K562 (cell line): ENCODE data around the gene SGK1. TPM values are rescaled to one million over a fixed set of nuclear protein-coding genes. Genes with fewer than 3 reads are reported as not detected.
A peak's percentile ranks its signal among the peaks of the same experiment; 100 is the strongest.

ENCODE experiments used
- ATF7 ChIP-seq: fragments of 450-650 bp; IDR thresholded peaks from 2 replicates; pipeline ENCODE4 v1.7.1; 2014; ENCODE audit warnings: mild to moderate bottlenecking, moderate library complexity
- C11orf30 ChIP-seq: fragments of 450-650 bp; IDR thresholded peaks from 2 replicates; pipeline ENCODE4 v1.6.1; 2016; ENCODE audit warnings: low read depth, mild to moderate bottlenecking
- CAMTA2 ChIP-seq: fragments of 250-450 bp; sonication (Bioruptor Pico); conservative IDR thresholded peaks from 2 replicates; pipeline ENCODE4 v1.5.1; 2022
- EWSR1 ChIP-seq: fragments of 450-650 bp; IDR thresholded peaks from 2 replicates; pipeline ENCODE4 v1.6.1; 2018; ENCODE audit warnings: borderline replicate concordance, mild to moderate bottlenecking, low read depth, moderate library complexity; ENCODE audit not compliant: partially characterized antibody
- FOS ChIP-seq: IDR thresholded peaks from 3 replicates; pipeline ENCODE4 v1.6.1; 2011; ENCODE audit not compliant: insufficient read length; ENCODE audit errors: extremely low read depth
- FOXK2 ChIP-seq, 2 experiments: fragments of 450-650 bp; IDR thresholded peaks in 1 of 2; conservative IDR thresholded peaks in 1 of 2; 2 replicates each; pipeline ENCODE4 v1.6.1; 2016; ENCODE audit warnings: low read depth in 2 of 2, mild to moderate bottlenecking in 1 of 2
- KDM4B ChIP-seq, 2 experiments: fragments of 450-650 bp in 1 of 2; sonication (generic) in 1 of 2; IDR thresholded peaks; 2 replicates each; pipeline ENCODE4 v1.6.1; 2016 to 2017; ENCODE audit warnings: borderline replicate concordance in 2 of 2, antibody characterized with exemption in 1 of 2, low read depth in 1 of 2, mild to moderate bottlenecking in 1 of 2
- PRPF4 ChIP-seq: fragments of 200-400 bp; formaldehyde crosslinking; IDR thresholded peaks from one replicate; pipeline ENCODE4 v1.6.1; 2017; ENCODE audit warnings: low read length, low read depth, mild to moderate bottlenecking; ENCODE audit not compliant: insufficient read depth, poor library complexity, severe bottlenecking
- SRF ChIP-seq, 2 experiments: fragments of 250-450, 450-650 bp in 1 of 2; sonication (Bioruptor Pico) in 1 of 2; sonication (generic) in 1 of 2; formaldehyde crosslinking; IDR thresholded peaks; 2 replicates each; pipeline versions ENCODE4 v1.5.0 to v1.5.1; 2020 to 2022; ENCODE audit warnings: mild to moderate bottlenecking in 1 of 2, missing genetic modification reagents in 1 of 2
- STAT5A ChIP-seq: IDR thresholded peaks from 2 replicates; pipeline ENCODE4 v1.6.1; 2012; ENCODE audit warnings: low read length, inconsistent platforms, borderline replicate concordance
- U2AF2 ChIP-seq: fragments of 200-400 bp; formaldehyde crosslinking; optimal IDR thresholded peaks from 2 replicates; pipeline ENCODE3; 2017; ENCODE audit warnings: low read depth, mild to moderate bottlenecking, low read length
- ZEB2 ChIP-seq: fragments of 450-650 bp; IDR thresholded peaks from 2 replicates; pipeline ENCODE4 v1.6.1; 2016
- ZFX ChIP-seq: sonication (generic); formaldehyde crosslinking; IDR thresholded peaks from 2 replicates; pipeline ENCODE4 v1.8.0; 2022; ENCODE audit warnings: mild to moderate bottlenecking, missing genetic modification reagents, moderate library complexity
- ZNF224 ChIP-seq: sonication (generic); formaldehyde crosslinking; IDR thresholded peaks from 2 replicates; pipeline ENCODE4 v1.8.0; 2022; ENCODE audit warnings: mild to moderate bottlenecking, missing genetic modification reagents
- ZNF274 ChIP-seq: IDR thresholded peaks from 2 replicates; pipeline ENCODE4 v1.6.1; 2011; ENCODE audit warnings: low read depth, mild to moderate bottlenecking, low read length, moderate library complexity, borderline replicate concordance
- polyA plus RNA-seq, 8 experiments: library from polyadenylated mRNA; depleted of rRNA in 4 of 8; stranded (reverse) in 5 of 8; unstranded in 3 of 8; fragments of >200 nt; fragmentation: Nextera tagmentation in 2 of 8; fragmentation: Illumina TruSeq in 1 of 8; extraction: Ambion mirVana in 2 of 8; extraction: Trizol in 1 of 8; gene quantifications; 2 replicates each; pipeline versions ENCODE4 v1.2.1 to v1.2.3, GENCODE V29; 2011 to 2014; ENCODE audit warnings: inconsistent platforms in 1 of 8, missing spikeins in 1 of 8
- total RNA-seq, 7 experiments: library from RNA; depleted of rRNA in 6 of 7; stranded (reverse); fragments of >200 nt in 6 of 7; fragmentation: Illumina TruSeq in 2 of 7; extraction: Trizol in 2 of 7; gene quantifications; 2 replicates each; pipeline versions ENCODE4 v1.2.1 to v1.2.3, GENCODE V29; 2011 to 2021; ENCODE audit warnings: low replicate concordance in 1 of 7
- TF ChIP-seq, protein P1 (sequence below): fragments of 450-650 bp; IDR thresholded peaks from 2 replicates; pipeline ENCODE4 v1.6.1; 2016; ENCODE audit warnings: mild to moderate bottlenecking, moderate library complexity
- TF ChIP-seq, protein P2 (sequence below): sonication (generic); formaldehyde crosslinking; IDR thresholded peaks from 2 replicates; pipeline ENCODE4 v1.8.0; 2022; ENCODE audit warnings: mild to moderate bottlenecking, missing genetic modification reagents

Gene SGK1
- total and polyA plus RNA-seq, 9 of the 15 experiments (the other 6 are each of a cell fraction or from before 2014, with no cell fraction given) = 3.5 to 7.2 (median 3.9) TPM

DNA sequence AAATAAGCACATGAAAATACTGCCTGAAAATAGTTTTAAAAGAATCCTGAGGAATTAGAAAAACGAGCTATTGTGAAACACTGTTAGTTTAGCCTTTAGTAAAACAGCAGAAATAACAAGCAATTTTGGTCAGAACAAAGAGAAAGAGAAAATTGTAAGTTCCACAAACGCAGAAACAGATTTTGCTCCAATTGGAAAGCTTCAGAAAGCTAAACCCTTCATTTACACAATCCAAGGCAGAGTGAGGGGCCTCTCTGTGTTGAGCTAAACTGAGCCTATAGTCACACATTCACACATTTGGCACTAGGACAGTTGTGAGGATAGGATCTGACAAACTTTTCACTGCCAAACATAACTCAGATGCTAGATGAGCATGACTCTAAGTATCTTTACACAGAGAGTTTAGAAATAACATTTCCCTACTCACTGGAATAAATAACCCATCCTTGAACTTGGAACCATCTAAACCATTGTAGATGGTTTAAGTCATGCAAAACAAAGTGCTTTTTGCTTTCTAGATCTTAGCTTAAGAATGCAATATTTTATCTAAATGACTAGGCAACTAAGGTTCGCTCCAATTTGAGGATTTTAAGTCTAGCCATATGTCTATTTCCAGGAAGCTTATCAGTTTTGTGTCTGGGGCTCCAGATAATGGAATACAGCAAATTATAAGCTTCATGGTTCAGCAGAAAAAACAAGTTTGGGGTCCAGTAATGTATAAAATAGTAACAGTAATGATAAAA, 122.6 kb downstream of the SGK1 start (continued):
- TF ChIP-seq, protein P1, sequence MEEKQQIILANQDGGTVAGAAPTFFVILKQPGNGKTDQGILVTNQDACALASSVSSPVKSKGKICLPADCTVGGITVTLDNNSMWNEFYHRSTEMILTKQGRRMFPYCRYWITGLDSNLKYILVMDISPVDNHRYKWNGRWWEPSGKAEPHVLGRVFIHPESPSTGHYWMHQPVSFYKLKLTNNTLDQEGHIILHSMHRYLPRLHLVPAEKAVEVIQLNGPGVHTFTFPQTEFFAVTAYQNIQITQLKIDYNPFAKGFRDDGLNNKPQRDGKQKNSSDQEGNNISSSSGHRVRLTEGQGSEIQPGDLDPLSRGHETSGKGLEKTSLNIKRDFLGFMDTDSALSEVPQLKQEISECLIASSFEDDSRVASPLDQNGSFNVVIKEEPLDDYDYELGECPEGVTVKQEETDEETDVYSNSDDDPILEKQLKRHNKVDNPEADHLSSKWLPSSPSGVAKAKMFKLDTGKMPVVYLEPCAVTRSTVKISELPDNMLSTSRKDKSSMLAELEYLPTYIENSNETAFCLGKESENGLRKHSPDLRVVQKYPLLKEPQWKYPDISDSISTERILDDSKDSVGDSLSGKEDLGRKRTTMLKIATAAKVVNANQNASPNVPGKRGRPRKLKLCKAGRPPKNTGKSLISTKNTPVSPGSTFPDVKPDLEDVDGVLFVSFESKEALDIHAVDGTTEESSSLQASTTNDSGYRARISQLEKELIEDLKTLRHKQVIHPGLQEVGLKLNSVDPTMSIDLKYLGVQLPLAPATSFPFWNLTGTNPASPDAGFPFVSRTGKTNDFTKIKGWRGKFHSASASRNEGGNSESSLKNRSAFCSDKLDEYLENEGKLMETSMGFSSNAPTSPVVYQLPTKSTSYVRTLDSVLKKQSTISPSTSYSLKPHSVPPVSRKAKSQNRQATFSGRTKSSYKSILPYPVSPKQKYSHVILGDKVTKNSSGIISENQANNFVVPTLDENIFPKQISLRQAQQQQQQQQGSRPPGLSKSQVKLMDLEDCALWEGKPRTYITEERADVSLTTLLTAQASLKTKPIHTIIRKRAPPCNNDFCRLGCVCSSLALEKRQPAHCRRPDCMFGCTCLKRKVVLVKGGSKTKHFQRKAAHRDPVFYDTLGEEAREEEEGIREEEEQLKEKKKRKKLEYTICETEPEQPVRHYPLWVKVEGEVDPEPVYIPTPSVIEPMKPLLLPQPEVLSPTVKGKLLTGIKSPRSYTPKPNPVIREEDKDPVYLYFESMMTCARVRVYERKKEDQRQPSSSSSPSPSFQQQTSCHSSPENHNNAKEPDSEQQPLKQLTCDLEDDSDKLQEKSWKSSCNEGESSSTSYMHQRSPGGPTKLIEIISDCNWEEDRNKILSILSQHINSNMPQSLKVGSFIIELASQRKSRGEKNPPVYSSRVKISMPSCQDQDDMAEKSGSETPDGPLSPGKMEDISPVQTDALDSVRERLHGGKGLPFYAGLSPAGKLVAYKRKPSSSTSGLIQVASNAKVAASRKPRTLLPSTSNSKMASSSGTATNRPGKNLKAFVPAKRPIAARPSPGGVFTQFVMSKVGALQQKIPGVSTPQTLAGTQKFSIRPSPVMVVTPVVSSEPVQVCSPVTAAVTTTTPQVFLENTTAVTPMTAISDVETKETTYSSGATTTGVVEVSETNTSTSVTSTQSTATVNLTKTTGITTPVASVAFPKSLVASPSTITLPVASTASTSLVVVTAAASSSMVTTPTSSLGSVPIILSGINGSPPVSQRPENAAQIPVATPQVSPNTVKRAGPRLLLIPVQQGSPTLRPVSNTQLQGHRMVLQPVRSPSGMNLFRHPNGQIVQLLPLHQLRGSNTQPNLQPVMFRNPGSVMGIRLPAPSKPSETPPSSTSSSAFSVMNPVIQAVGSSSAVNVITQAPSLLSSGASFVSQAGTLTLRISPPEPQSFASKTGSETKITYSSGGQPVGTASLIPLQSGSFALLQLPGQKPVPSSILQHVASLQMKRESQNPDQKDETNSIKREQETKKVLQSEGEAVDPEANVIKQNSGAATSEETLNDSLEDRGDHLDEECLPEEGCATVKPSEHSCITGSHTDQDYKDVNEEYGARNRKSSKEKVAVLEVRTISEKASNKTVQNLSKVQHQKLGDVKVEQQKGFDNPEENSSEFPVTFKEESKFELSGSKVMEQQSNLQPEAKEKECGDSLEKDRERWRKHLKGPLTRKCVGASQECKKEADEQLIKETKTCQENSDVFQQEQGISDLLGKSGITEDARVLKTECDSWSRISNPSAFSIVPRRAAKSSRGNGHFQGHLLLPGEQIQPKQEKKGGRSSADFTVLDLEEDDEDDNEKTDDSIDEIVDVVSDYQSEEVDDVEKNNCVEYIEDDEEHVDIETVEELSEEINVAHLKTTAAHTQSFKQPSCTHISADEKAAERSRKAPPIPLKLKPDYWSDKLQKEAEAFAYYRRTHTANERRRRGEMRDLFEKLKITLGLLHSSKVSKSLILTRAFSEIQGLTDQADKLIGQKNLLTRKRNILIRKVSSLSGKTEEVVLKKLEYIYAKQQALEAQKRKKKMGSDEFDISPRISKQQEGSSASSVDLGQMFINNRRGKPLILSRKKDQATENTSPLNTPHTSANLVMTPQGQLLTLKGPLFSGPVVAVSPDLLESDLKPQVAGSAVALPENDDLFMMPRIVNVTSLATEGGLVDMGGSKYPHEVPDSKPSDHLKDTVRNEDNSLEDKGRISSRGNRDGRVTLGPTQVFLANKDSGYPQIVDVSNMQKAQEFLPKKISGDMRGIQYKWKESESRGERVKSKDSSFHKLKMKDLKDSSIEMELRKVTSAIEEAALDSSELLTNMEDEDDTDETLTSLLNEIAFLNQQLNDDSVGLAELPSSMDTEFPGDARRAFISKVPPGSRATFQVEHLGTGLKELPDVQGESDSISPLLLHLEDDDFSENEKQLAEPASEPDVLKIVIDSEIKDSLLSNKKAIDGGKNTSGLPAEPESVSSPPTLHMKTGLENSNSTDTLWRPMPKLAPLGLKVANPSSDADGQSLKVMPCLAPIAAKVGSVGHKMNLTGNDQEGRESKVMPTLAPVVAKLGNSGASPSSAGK = no peak; the same call in 1 of the 2 replicates
- no peak for TF ChIP-seq PRPF4
- no peak for TF ChIP-seq EWSR1
- TF ChIP-seq ZNF224 (CRISPR knock-in tag) = no peak
- TF ChIP-seq C11orf30 = peak; percentile 87
- TF ChIP-seq KDM4B (IDR thresholded peaks at IDR 0.05; ENCODE audit: borderline replicate concordance in 2 of 2, low read depth in 1 of 2) = no peak
- no peak for TF ChIP-seq FOXK2 (conservative IDR thresholded peaks at IDR 0.05 in 1 of 2, IDR thresholded peaks at IDR 0.05 in 1 of 2; ENCODE audit: low read depth in 2 of 2)
- TF ChIP-seq ZNF274 = no peak
- no peak for TF ChIP-seq FOS
- TF ChIP-seq ZFX (CRISPR knock-in tag) = no peak
- TF ChIP-seq, protein P2, sequence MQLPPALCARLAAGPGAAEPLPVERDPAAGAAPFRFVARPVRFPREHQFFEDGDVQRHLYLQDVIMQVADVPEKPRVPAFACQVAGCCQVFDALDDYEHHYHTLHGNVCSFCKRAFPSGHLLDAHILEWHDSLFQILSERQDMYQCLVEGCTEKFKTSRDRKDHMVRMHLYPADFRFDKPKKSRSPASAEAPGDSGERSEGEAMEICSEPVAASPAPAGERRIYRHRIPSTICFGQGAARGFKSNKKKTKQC = no peak
- no peak for TF ChIP-seq SRF (CRISPR knock-in tag; IDR thresholded peaks at IDR 0.05)
- no peak for TF ChIP-seq CAMTA2 (CRISPR knock-in tag)
- peak; percentile 31; the same call in 1 of the 2 replicates for TF ChIP-seq ATF7
- TF ChIP-seq U2AF2 = no peak
- TF ChIP-seq STAT5A = peak; percentile 100
- TF ChIP-seq ZEB2 = no peak
